GM12878 (cell line): Measurements from ENCODE around the gene ACKR2. TPM values are rescaled to one million over a fixed set of nuclear protein-coding genes. Genes with fewer than 3 reads are reported as not detected.

Experiments used
- ATAC-seq: fragments of 200-7000 bp; cut with Tn5 transposase; 3 replicates; pipeline ENCODE4 v1.9.1; 2020; ENCODE audit warnings: mild to moderate bottlenecking, moderate library complexity
- BruUV-seq: library from RNA; stranded (reverse); fragments of 400-500 nt; replicated peaks from 2 replicates; lab custom pipeline; 2021; lab: Mats Ljungman, UMichigan
- CTCF ChIA-PET: fragments of 300-600 bp; sonication (Branson Sonifier 250); formaldehyde crosslinking; extraction: SDS; loops from one replicate; lab custom pipeline; 2021; ENCODE audit warnings: inconsistent platforms; lab: Yijun Ruan, JAX
- POLR2A ChIA-PET: fragments of 350-600 bp; formaldehyde crosslinking; extraction: SDS; loops from one replicate; lab custom pipeline; 2021; ENCODE audit warnings: inconsistent platforms; lab: Charles Lee
- RAD21 ChIA-PET: fragments of 300-600 bp; sonication (Branson Sonifier 250); formaldehyde crosslinking; loops from one replicate; lab custom pipeline; 2023; ENCODE audit warnings: antibody characterized with exemption; ENCODE audit not compliant: unreplicated experiment; lab: Charles Lee
- SMC1A ChIA-PET: fragments of 300-600 bp; sonication (Branson Sonifier 250); formaldehyde crosslinking; loops from one replicate; lab custom pipeline; 2023; ENCODE audit not compliant: unreplicated experiment, uncharacterized antibody; lab: Charles Lee
- DNase-seq: peaks from one replicate; pipeline ENCODE4 v3.0.0-alpha.2; 2011; ENCODE audit warnings: low read depth, low spot score
- FAIRE-seq: peaks from 3 replicates; lab custom pipeline; 2011; peaks lifted over from hg19 to GRCh38; lab: Jason Lieb, UNC
- H2AFZ ChIP-seq: 2 replicates; pipeline ENCODE4 v1.6.0; 2011; ENCODE audit warnings: low read depth, low read length, control low read depth; ENCODE audit not compliant: control insufficient read depth
- H3K27ac ChIP-seq: 2 replicates; pipeline ENCODE4 v1.5.1; 2011; ENCODE audit warnings: control low read depth; ENCODE audit not compliant: control insufficient read depth, insufficient read depth
- H3K27me3 ChIP-seq, 2 experiments: replicated peaks in 1 of 2; 2 replicates each; pipeline versions ENCODE4 v1.6.0 to v1.6.1; 2011; ENCODE audit warnings: low read length in 1 of 2; ENCODE audit not compliant: control insufficient read depth in 2 of 2, insufficient read depth in 2 of 2
- H3K36me3 ChIP-seq, 2 experiments: 2 replicates each; pipeline ENCODE4 v1.5.1; 2011; ENCODE audit warnings: low read length in 1 of 2; ENCODE audit not compliant: control insufficient read depth in 2 of 2, insufficient read depth in 2 of 2
- H3K4me1 ChIP-seq: 2 replicates; pipeline ENCODE4 v1.6.1; 2011; ENCODE audit warnings: mild to moderate bottlenecking, low read length, moderate library complexity, mixed read lengths; ENCODE audit not compliant: control insufficient read depth, insufficient read depth
- H3K4me2 ChIP-seq: 2 replicates; pipeline ENCODE4 v1.6.0; 2011; ENCODE audit warnings: control low read depth; ENCODE audit not compliant: control insufficient read depth, insufficient read depth
- H3K4me3 ChIP-seq: fragments of 200-600 bp; sonication (generic); 2 replicates; pipeline ENCODE4 v1.5.1; 2016
- H3K79me2 ChIP-seq: 2 replicates; pipeline ENCODE4 v1.6.0; 2011; ENCODE audit warnings: low read length; ENCODE audit not compliant: control insufficient read depth, insufficient read depth
- H3K9ac ChIP-seq: 2 replicates; pipeline ENCODE4 v1.8.0; 2011; ENCODE audit warnings: low read length, control low read depth, mixed read lengths; ENCODE audit not compliant: control insufficient read depth, insufficient read depth
- H3K9me3 ChIP-seq: replicated peaks from 3 replicates; pipeline ENCODE4 v1.5.1; 2011; ENCODE audit warnings: mild to moderate bottlenecking, low read length; ENCODE audit not compliant: control insufficient read depth, insufficient read depth
- H4K20me1 ChIP-seq: 2 replicates; pipeline ENCODE4 v1.6.0; 2011; ENCODE audit not compliant: control insufficient read depth, insufficient read depth
- CBX3 ChIP-seq: fragments of 200-600 bp; sonication (generic); IDR thresholded peaks from 2 replicates; pipeline ENCODE4 v1.6.1; 2016; ENCODE audit warnings: low read depth, borderline replicate concordance
- DPF2 ChIP-seq: fragments of 450-650 bp; IDR thresholded peaks from 2 replicates; pipeline ENCODE4 v1.6.1; 2017; ENCODE audit warnings: mild to moderate bottlenecking
- NFYA ChIP-seq: IDR thresholded peaks from 2 replicates; pipeline ENCODE4 v1.6.1; 2011; ENCODE audit warnings: low read depth, mild to moderate bottlenecking, low read length, improper control_type of control experiment, borderline replicate concordance
- TBL1XR1 ChIP-seq: IDR thresholded peaks from 2 replicates; pipeline ENCODE4 v1.6.1; 2012; ENCODE audit warnings: low read depth, low read length, improper control_type of control experiment
- ZBTB4 ChIP-seq: fragments of 450-650 bp; formaldehyde crosslinking; IDR thresholded peaks from 2 replicates; pipeline ENCODE4 v1.4.0; 2022; ENCODE audit warnings: mild to moderate bottlenecking, moderate library complexity
- whole genome bisulfite sequencing: methylation state at CpG from one replicate; pipeline ENCODE4 v1.1.6; 2016; ENCODE audit warnings: low lambda C conversion rate; ENCODE audit not compliant: insufficient replicate concordance, insufficient coverage; ENCODE audit errors: missing lambda C conversion rate; 5-methylcytosine and 5-hydroxymethylcytosine counted together
- in situ Hi-C: fragments of 300-500 bp; cut with MboI; formaldehyde crosslinking; loops from 9 replicates; pipeline ENCODE4 v1.14.3; 2018; ENCODE audit warnings: mixed read lengths
- intact Hi-C: fragments of 100-400 bp; cut with micrococcal nuclease; formaldehyde crosslinking; loops from one replicate; pipeline ENCODE4 v1.14.2; 2022; ENCODE audit not compliant: unreplicated experiment
- polyA plus RNA-seq, 11 experiments: library from polyadenylated mRNA; depleted of rRNA in 4 of 11; unstranded in 6 of 11; stranded (reverse) in 5 of 11; fragments of >200 nt; fragmentation: Nextera tagmentation in 4 of 11; fragmentation: Illumina TruSeq in 1 of 11; extraction: Ambion mirVana in 4 of 11; extraction: Trizol in 1 of 11; gene quantifications; 1 replicate in 1 of 11; 2 replicates in 10 of 11; pipeline versions ENCODE4 v1.2.1 to v1.2.3, GENCODE V29; 2011 to 2016; ENCODE audit warnings: inconsistent platforms in 2 of 11, missing spikeins in 2 of 11, low read depth in 1 of 11
- total RNA-seq, 4 experiments: library from RNA; depleted of rRNA in 3 of 4; stranded (reverse); fragments of >200 nt in 3 of 4; fragmentation: Illumina TruSeq in 1 of 4; extraction: Trizol in 1 of 4; gene quantifications; 2 replicates each; pipeline versions ENCODE4 v1.2.1 to v1.2.3, GENCODE V29; 2013 to 2021

The ACKR2 gene
- total and polyA plus RNA-seq, 10 of the 15 experiments (the other 5 are each of a cell fraction or from before 2014, with no cell fraction given): 0.05 to 0.91 (median 0.23) TPM; not detected in 2

DNA sequence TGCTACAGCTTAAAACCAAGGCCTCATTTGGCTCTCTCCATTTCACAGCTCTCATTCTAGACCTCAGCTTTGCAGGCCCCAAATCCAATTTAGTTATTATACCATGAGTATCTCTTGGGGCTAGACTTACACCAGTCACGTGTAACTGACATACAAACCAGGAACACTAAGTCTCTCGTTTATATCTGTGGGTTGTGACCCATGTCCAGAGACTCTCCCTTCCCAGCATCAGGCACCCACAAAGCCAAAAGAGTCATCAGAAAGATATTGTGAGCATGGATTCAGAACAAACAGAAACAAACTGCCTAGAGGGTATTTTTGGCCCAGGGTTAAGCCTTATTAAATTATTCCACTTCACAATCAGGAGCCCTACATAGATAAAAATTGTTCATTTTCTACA lies 30.6 kb upstream of the ACKR2 start:
- FAIRE-seq: no peak
- no peaks in the 10 kb centered on the region for H3K79me2 ChIP-seq
- no peaks in the 10 kb centered on the region for H3K9me3 ChIP-seq
- CTCF ChIA-PET: interaction anchor here (0.7 to 5.2 kb wide), 10 partner anchors 9 to 371 kb away, joined by 3 to 39 read pairs (median 14); no protein-coding TSS in a partner anchor
- H2AFZ ChIP-seq: no peak overlapping the region
- BruUV-seq: no TSS peak
- H3K9ac ChIP-seq: no peak overlapping the region
- H3K4me1 ChIP-seq: no peaks in the 10 kb centered on the region
- TF ChIP-seq TBL1XR1 (no peak), NFYA (no peak), CBX3 (no peak), ZBTB4 (no peak), DPF2 (no peak)
- no peak for DNase-seq
- POLR2A ChIA-PET: no interaction called here
- H3K4me2 ChIP-seq: no peak overlapping the region
- no peak for ATAC-seq
- intact Hi-C loops: no loop called here
- H3K27ac ChIP-seq: no peak overlapping the region
- WGBS: 68% methylated on average over 2 of the region's 2 CpGs
- SMC1A ChIA-PET: interaction anchor here (1.2 to 2.8 kb wide), 3 partner anchors 16 to 62 kb away, joined by 5 to 34 read pairs (median 7); no protein-coding TSS in a partner anchor
- no peaks in the 10 kb centered on the region for H3K27me3 ChIP-seq
- in situ Hi-C loops: no loop called here
- no peak overlapping the region for H3K4me3 ChIP-seq
- RAD21 ChIA-PET: interaction anchor here (0.6 to 2.3 kb wide), 5 partner anchors 53 to 825 kb away, joined by 3 to 18 read pairs (median 3); no protein-coding TSS in a partner anchor
- H4K20me1 ChIP-seq: no peaks in the 10 kb centered on the region; the same call in 1 of the 2 replicates
- peaks cover 0 to 3% of the 10 kb centered on the region in 2 experiments; a peak in 1 of 4 replicates for H3K36me3 ChIP-seq
